ENCODE measurements around the gene PLEKHG1.

Gene PLEKHG1

GRCh38 chr6:150625927-150626326, 26.2 kb downstream of the PLEKHG1 start:
- Histone ChIP-seq H3K4me2 (ENCODE audit: low read length) (peak overlapping the region; percentile 62), H2AFZ (ENCODE audit: low read length) (no peak overlapping the region), H3K9ac (ENCODE audit: low read length) (peak overlapping the region; percentile 76; the same call in 1 of the 2 replicates), H4K20me1 (ENCODE audit: insufficient read depth, low read length) (no peaks in the 10 kb centered on the region), H3K4me3 (ENCODE audit: low read depth, low read length, poor library complexity, severe bottlenecking) (peak overlapping the region; percentile 34), H3K4me1 (ENCODE audit: insufficient read depth, low read length, severe bottlenecking) (peaks cover 97% of the 10 kb centered on the region), H3K36me3 (ENCODE audit: insufficient read depth, low read length) (peaks cover 28% of the 10 kb centered on the region; the same call in 1 of the 2 replicates), H3K9me3 (ENCODE audit: low read length) (no peaks in the 10 kb centered on the region), H3K27ac (ENCODE audit: low read depth, low read length, poor library complexity, severe bottlenecking) (peak overlapping the region; percentile 99), H3K79me2 (ENCODE audit: insufficient read depth, low read length) (peaks cover 70% of the 10 kb centered on the region), H3F3A (ENCODE audit: insufficient read depth, low read length) (peaks cover 9% of the 10 kb centered on the region; the same call in 1 of the 2 replicates), H3K27me3 (ENCODE audit: insufficient read depth, low read length) (no peaks in the 10 kb centered on the region), H3K9me2 (ENCODE audit: low read depth, low read length) (no peaks in the 10 kb centered on the region)
- no peak for TF ChIP-seq CTCF (IDR thresholded peaks at IDR 0.05; ENCODE audit: low read length)
- no peak for TF ChIP-seq EZH2 (IDR thresholded peaks at IDR 0.05; ENCODE audit: borderline replicate concordance, low read length)

- Histone ChIP-seq H3K27ac (ENCODE audit: low read depth, low read length, poor library complexity, severe bottlenecking) (peak overlapping the region; percentile 99), H3K4me3 (ENCODE audit: low read depth, low read length, poor library complexity, severe bottlenecking) (peak overlapping the region; percentile 34), H3K9ac (ENCODE audit: low read length) (peak overlapping the region; percentile 76), H3K27me3 (ENCODE audit: insufficient read depth, low read length) (no peaks in the 10 kb centered on the region), H3K4me2 (ENCODE audit: low read length) (peak overlapping the region; percentile 62), H3K36me3 (ENCODE audit: insufficient read depth, low read length) (peaks cover 28% of the 10 kb centered on the region; the same call in 1 of the 2 replicates), H3F3A (ENCODE audit: insufficient read depth, low read length) (peaks cover 9% of the 10 kb centered on the region; the same call in 1 of the 2 replicates), H3K4me1 (ENCODE audit: insufficient read depth, low read length, severe bottlenecking) (peaks cover 97% of the 10 kb centered on the region), H3K9me3 (ENCODE audit: low read length) (no peaks in the 10 kb centered on the region), H4K20me1 (ENCODE audit: insufficient read depth, low read length) (no peaks in the 10 kb centered on the region), H3K9me2 (ENCODE audit: low read depth, low read length) (no peaks in the 10 kb centered on the region), H2AFZ (ENCODE audit: low read length) (no peak overlapping the region), H3K79me2 (ENCODE audit: insufficient read depth, low read length) (peaks cover 78% of the 10 kb centered on the region)
- TF ChIP-seq EZH2 (IDR thresholded peaks at IDR 0.05; ENCODE audit: borderline replicate concordance, low read length) (no peak), CTCF (IDR thresholded peaks at IDR 0.05; ENCODE audit: low read length) (no peak)
Measured at GRCh38 chr6:150627154-150627553, 27.5 kb downstream of the PLEKHG1 start.

GRCh38 chr6:150627585-150628025, 27.9 kb downstream of the PLEKHG1 start:
- no peak overlapping the region for H3K4me3 ChIP-seq (ENCODE audit: low read depth, low read length, poor library complexity, severe bottlenecking)
- H3K27me3 ChIP-seq (ENCODE audit: insufficient read depth, low read length), result no peaks in the 10 kb centered on the region
- no peaks in the 10 kb centered on the region for H3K9me3 ChIP-seq (ENCODE audit: low read length)
- no peaks in the 10 kb centered on the region for H4K20me1 ChIP-seq (ENCODE audit: insufficient read depth, low read length)
- peak overlapping the region; percentile 76 for H3K9ac ChIP-seq (ENCODE audit: low read length)
- peak overlapping the region; percentile 99 for H3K27ac ChIP-seq (ENCODE audit: low read depth, low read length, poor library complexity, severe bottlenecking)
- H3K9me2 ChIP-seq (ENCODE audit: low read depth, low read length), result no peaks in the 10 kb centered on the region
- peaks cover 28% of the 10 kb centered on the region; the same call in 1 of the 2 replicates for H3K36me3 ChIP-seq (ENCODE audit: insufficient read depth, low read length)
- peaks cover 82% of the 10 kb centered on the region for H3K79me2 ChIP-seq (ENCODE audit: insufficient read depth, low read length)
- peaks cover 97% of the 10 kb centered on the region for H3K4me1 ChIP-seq (ENCODE audit: insufficient read depth, low read length, severe bottlenecking)
- TF ChIP-seq EZH2 (IDR thresholded peaks at IDR 0.05; ENCODE audit: borderline replicate concordance, low read length) (no peak), CTCF (IDR thresholded peaks at IDR 0.05; ENCODE audit: low read length) (no peak)
- H3K4me2 ChIP-seq (ENCODE audit: low read length), result peak overlapping the region; percentile 62
- no peak overlapping the region for H2AFZ ChIP-seq (ENCODE audit: low read length)
- peaks cover 9% of the 10 kb centered on the region; the same call in 1 of the 2 replicates for H3F3A ChIP-seq (ENCODE audit: insufficient read depth, low read length)
